Anterior cingulate cortex (tissue), 58 donors: ENCODE measurements around the gene SLC35F3.
A peak's percentile ranks its signal among the peaks of the same experiment; 100 is the strongest.
"Not testable (repeated sequence)": the region's sequence is repeated elsewhere in the genome, so short reads cannot be mapped to it uniquely, and the experiment has no call there.

ENCODE experiments used
- DNase-seq, 58 donors: peaks; one replicate each; lab custom pipeline; 2025; lab: John Stamatoyannopoulos, UW

SLC35F3 gene

DNA sequence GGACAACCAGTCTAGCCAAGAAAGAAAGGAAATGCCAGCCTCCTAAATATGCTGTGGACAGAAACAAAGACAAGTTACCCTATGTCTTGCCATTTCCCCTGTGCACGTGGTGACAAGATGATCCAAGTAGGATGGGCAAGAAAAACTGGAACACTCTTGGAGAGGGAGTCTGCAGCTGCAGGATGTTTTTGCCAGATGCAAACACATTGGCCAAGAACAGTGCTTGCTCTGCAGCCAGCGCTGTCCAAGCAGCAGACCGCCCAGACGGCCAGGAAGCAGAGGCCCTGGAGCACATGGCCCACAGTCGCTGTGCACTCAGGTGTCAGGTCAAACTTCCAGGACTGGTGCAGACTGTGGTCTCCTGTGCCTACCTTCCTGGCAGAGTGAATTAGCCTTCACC lies 189.3 kb downstream of the SLC35F3 start:
- peak in 16 of 58 donors; percentile 6 to 34 (median 14) for DNase-seq

DNA sequence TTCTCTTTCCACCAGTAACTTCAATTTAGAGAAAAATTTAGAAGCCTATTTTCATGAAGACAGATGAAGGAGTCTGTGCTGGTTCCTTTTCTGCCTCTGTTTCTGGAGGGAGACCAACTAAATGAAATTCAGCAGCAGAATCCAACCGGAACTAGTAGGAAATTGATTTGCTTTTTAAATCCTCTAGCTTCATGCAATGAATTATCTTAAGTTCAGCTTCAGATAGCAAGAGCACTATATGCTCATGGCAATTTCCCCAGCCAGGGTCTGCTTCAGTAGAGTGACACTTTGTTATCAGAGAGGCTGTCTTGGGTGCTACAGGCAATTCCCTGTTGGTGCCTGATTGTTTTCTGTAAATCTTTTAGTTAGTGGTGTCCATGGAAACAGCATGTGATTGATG lies 189.7 kb downstream of the SLC35F3 start:
- DNase-seq, result no peak

DNA sequence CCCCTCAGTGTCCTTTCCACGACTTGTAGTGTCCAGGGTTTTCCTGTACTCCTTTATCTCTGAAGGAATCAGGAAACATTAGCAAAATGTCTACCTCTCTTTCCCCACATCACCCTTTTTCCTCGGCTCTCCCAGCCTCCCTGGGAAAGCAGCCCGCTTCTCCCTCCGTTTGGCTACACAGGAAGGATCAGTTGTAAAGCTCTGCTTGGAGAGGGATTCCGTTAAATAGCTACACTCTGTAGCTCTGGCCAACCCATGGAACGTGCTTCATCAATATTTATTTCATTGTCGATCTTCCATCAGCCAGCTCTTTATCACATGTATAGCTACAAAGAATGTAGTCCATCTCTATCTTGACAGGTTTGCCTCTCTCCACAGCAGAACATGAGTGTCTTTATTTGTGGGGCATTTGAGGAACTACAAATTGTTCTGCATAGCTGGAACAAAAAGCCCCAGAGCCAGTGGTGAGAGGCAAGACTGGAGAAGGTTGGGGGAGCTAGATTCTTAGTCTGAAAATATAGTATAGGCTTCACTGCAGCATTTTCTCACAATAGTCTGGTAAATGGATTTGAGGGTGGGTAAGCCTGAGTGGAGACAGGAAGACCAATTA lies 191.8 kb downstream of the SLC35F3 start:
- no peak for DNase-seq

DNA sequence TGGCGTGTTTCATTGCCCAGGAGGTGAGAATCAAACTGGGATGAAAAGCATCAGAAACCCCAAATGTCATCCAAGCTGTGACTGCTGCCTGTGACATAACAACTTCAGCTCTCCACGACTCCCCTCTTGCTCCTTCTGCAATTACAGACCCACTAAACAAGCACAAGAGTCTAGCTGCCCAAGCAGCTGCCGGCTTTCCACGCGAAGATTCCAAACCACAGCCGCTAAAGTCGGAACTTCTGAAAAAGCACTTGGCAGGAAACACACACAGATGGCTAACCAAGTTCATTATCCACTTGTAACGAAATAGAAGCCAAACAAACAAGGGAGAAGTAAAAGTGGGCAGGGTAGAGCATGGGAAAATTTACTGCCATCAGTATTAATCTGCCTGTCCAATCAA lies 198.1 kb downstream of the SLC35F3 start:
- DNase-seq, result peak in 18 of 58 donors; percentile 2 to 44 (median 24)

DNA sequence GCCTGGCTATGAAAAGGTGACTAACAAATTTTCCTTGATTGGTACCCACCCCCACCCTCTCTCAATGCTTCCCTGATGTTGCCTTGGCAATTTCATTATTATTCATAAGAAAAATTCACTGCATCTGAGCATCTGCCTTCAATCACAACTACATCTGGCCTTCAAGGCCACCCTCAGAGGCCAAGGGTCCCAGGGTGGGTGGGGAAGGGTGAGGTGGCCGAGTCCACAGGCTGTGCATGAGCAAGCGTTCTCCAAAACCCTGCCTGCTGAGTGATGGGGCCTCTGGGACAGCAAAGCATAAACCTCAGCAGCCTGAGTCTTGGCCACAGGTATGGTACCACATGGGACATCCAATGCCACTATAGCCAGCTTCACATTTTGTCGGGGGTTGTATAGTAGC lies 198.7 kb downstream of the SLC35F3 start:
- DNase-seq, result no peak

DNA sequence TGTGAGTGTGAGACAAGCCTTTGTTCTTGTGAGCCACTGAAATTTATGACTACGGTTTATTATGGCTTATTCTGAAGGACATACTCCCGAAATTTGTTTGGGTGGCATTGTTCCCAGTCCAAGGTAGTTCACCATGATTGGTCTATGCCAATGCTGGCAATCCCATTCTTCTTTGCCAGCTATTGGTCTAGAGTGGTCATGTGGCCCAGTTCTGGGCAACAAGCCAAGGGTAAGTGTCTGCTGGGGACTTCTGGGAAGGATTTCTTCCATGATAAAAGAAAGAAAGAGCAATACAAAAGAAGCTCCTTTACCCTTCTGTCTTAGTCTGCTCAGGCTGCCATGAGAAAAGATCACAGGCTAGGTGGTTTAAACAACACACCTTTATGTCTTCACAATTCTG lies 201.6 kb downstream of the SLC35F3 start:
- DNase-seq, result no peak

DNA sequence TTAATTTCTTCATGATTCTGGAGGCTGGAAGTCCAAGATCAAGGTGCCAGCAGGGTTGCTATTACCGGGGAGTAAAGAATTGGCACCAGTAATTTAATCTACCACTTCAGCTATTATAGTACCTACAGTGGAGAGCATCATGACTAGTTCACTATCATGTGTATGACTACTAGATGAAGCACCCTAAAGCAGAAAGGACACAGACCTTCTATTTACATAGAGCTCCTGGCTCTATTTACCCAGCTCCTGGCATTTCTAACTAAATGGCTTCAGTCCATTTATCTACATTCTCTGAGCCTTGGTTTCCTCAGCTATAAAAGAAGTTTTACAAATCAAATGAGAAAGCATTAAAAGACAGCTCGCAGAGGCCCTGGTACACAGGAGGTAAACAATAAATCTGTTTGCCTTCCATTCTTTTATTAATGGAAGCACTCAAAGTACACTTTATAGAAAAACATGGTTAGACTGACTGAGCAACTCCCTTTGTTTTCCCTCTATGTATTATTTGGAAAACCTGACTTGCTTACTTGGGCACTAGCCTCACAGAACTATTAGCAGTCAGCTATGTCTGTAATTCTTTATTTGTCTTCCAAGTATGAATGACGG lies 203.0 kb downstream of the SLC35F3 start:
- no peak for DNase-seq

DNA sequence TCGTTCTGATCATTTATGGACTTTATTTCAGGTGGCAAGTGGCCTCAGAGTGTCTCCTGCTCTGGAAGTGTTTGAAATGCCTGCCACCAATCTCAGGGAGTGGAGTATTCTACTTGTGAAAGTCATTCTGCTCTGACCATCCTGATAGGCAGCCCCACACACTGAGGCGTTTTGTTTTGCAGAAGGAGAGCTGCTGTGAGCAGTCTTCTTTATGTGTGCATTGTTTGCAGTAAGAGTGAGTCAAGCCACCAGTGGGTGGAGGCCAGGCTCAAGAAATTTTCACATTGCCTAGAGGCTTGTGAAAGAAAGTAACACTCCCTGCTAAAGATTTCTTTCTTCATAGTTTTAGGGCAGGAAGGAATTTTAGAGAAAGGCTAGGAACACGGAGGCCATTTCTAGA lies 204.4 kb downstream of the SLC35F3 start:
- DNase-seq, result peak in 1 of 58 donors; percentile 2

DNA sequence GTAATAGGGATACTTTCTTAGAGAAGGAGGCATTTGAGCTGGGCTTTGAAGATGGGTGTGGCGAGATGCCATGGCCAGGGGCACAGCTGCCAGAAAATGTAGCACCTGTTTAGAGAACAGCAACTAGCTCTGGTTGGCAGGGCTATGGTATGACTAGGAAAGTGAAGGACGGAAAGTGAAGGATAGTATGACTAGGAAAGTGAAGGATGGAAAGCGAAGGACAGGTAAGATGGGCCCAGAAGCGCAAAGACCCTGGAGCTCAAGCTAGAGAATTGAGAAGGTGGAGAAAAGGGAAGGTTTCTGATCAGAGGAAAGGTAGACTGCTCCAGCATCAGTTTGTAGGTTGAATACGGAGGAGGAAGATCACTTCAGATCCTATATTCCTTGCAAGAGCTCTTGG lies 205.4 kb downstream of the SLC35F3 start:
- no peak for DNase-seq

DNA sequence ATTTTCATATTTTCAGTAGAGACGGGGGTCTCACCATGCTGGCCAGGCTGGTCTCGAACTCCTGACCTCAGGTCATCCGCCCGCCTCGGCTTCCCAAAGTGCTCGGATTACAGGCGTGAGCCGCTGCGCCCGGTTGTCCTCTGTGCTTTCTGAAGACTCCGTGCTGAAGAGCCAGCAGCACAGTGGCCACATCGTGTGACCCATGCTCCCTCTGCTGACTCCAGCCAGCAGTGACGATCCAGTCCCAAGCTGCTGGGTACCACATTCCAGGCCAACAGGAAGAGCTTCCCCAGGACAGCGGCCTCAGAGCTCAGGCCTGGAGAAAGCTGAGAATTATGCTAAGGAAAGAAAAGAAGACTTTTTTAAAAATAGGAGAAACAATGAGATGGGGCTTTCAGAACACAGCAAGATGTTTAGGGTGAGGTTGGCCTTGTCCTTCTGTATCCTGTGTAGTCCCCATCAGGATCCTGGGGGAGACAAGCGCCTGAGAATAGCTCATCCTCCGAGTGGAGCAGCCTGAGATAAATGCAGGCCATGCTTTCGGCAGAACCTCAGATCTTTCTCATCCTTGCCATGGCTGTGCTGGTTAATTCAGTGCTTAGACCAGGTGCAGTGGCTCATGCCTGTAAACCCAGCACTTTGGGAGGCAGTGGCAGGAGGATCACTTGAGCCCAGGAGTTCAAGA lies 207.1 kb downstream of the SLC35F3 start:
- DNase-seq, result peak in 12 of 58 donors; percentile 4 to 39 (median 13)

DNA sequence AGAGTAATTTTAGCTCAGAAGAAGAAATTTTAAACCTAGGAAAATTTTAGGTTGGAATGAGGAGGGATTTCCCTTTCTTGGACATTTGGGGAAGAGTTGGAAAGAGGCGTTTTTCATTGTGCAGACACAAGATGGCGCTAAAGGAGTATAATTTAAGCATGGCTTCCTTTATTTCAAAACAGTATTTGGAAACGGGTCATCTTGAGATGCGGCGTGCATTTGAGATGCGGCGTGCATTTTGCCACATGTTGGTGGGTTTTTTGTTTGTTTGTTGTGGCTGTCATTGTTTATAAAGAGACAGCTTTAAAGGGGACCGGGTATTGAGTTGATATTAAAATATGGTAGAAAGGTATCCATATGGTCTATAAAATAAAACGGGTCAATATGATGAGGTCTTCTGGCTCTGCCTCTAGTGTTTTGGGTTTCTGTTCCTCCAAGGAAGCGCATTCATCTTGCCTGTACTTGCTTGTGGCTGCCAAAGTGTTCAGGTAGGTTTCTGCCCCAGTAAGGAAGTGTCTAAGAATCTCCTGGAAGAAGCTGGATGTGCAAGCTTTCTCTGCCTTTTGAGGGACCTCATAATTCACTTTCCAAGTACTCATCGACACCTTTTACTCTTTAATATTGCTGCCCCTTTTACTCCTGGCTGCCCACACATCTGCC lies 210.3 kb downstream of the SLC35F3 start:
- DNase-seq, result peak in 14 of 58 donors; percentile 1 to 52 (median 14)

DNA sequence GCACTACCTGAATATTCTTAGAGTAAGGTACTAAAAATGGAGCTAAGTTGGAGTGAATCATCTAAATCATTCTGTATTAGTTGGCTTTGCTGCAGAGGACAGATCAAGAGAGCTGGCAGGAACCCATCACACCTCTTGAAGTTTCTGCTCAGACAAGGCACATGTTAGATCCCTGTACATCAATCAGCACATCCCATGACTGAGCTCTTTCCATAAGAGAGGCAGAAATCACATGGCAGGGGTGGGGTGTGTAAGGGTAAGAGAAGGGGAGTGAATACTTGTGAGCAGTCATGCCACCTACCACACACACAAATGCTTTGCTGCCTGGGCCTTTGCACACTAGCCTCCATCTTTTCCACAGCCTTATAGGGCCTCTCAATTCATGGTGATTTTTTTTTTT lies 214.4 kb downstream of the SLC35F3 start:
- DNase-seq, result no peak

DNA sequence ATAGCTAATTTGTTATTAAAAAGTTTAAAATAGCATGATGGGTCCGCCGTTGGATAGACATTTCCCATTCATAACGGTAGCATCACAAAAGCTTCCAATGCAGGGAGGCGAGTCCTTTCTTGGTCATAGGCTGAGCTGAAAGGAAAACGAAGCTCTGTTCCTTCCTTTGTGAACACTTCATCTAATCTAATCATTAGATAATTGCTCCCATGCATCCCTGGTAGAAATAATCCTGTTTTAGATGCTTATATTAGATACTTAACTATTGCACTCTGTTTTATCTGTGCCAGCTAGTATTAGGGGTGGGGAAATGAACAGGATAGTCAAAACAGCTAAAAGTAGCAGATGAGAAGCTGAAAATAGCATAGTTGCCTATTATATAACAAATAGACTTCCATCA lies 215.0 kb downstream of the SLC35F3 start:
- no peak for DNase-seq

DNA sequence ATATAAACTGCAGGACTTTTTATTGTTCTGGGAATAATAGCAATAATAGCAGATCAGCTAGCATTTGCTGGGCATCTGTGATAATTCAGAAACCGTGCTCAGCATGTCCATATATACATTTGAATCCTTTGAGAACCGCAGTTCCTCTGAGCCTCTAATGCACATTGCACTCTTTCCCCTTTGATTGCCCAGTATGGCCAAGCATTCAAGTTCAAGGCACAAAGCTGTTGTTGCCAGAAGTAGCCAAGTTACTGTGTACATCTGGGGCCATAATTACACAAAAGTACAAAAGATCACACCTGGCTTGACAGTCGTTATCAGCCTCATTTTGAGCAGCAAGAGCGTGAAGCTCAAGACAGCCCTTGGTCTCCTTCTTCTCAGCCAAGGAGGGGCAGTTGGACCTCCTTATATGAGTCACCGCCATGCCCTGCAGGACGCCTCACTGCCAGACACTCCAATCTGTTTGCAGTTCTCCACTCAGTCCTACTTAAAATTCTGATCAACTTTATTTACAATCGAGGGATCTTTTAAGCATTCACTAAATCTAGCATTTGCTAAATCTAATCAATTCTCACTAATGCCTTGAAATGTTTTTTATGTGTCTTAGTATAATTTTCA lies 216.0 kb downstream of the SLC35F3 start:
- DNase-seq, result no peak

DNA sequence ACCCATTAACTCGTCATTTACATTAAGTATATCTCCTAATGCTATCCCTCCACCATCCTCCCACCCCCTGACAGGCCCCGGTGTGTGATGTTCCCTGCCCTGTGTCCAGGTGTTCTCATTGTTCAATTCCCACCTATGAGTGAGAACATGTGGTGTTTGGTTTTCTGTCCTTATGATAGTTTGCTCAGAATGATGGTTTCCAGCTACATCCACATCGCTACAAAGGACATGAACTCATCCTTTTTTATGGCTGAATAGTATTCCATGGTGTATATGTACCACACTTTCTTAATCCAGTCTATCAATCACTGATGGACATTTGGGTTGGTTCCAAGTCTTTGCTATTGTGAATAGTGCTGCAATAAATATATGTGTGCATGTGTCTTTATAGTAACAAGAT lies 217.2 kb downstream of the SLC35F3 start:
- DNase-seq, result not testable (repeated sequence)

DNA sequence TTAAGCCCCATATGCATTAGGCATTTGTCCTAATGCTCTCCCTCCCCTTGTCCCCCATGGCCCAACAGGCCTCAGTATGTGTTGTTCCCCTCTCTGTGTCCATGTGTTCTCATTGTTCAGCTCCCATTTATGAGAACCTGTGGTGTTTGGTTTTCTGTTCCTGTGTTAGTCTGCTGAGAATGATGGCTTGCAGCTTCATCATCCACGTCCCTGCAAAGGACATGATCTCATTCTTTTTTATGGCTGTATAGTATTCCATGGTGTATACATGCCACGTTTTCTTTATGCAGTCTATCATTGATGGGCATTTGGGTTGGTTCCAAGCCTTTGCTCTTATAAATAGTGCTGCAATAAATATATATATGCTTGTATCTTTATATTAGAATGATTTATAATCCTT lies 218.1 kb downstream of the SLC35F3 start:
- DNase-seq, result not testable (repeated sequence)

DNA sequence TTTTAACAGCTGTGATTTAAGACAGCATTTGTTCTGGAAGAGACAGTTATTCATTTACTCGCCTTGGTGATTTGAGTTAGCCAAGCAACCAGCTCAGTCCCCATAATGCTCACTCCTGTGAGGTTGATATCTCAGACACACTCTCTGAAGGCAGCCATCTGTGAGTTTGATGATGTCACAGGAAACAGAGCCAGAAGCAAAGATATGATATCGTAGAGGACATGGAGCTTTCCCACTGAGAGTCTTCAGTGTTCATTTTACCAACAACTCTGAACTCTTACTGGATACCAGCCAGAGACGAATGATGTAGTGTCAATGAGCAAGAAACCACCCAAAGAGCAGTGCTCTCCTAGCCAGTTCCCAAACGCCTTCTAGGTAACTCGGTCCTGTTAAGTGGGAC lies 219.4 kb downstream of the SLC35F3 start:
- DNase-seq, result no peak

DNA sequence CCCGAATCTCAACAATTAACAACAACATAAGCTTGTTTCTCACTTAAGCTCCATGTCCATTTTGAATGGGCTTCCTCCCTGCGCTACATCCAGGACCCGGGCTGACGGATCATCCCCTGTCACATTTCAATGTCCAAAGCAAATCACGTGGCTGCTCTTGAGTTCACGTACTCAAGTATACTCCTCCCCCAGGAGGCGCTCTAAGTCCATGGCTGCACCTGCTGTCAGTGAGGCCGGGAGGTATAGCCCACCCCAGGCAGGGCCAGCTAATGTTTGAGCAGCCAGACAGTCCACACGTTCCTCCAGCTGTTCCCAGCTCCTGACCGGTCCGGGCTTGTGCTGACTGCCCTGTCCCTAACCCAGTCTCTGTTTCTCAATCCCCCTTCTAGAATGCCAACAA lies 220.8 kb downstream of the SLC35F3 start:
- DNase-seq, result peak in 1 of 58 donors; percentile 3

DNA sequence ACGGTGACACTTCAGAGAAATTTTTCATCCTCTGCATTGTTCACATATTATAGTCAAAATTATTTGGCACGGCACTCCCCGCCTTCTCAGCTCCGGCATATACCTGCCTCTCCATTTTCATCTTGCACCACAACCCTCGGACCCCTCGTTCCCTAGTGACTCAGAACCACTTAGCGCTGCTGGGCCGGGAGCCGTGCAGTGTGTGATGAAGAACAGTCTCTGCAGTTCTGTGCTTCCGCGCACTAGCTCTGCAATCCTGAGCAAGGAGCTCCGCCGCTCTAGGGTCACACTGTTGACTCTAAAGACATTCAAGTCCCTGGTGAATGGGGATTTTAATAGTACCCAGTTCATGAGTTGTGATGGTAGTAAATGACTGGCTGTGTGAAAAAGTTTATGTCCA lies 221.2 kb downstream of the SLC35F3 start:
- DNase-seq, result no peak

DNA sequence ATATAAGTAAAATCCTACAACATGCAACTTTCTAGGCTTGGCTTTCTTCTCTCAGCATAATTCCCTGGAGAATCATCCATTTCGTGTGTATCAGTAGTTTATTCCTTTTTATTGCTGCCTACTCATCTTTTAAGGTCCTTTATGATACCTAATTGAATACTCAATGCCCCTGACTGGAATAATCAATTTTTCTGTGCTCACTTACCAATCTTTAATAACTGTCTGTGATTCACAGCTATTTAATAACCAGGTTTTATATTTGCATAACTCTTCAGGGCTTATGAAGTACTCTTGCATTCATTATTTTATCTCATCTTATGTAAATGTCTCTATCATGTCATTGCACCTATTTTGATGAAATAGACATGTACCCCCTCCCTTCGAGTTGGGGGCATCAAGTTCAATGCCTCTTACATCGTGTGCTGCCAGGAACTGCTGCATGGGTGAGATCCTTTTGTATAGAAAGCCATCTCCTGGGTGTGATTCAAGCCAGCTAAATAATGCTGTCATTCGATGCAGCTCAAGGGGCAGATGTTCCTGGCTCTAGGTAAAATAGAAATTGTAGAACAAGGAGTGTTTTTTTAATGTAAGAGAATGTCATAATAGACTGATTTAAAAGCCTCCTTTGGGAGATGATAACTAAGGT lies 222.7 kb downstream of the SLC35F3 start:
- no peak for DNase-seq

DNA sequence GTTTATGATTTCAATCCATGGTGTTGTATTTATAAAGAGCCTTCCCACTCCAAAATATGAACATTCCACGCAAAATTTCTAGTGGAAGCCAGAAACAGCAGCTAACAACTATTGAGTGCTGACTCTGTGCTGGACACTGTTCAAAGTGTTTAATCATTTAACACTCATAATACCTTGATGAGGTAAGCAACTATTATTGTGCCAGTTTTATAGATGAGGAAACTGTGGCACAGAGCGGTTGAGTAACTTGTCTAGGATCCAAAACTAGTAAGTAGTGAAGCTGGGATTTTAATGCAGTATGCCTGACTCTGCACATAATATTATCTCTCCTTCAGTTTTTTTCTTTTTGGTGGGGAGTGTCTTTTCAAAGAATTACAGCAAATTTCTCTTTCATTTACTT lies 228.3 kb downstream of the SLC35F3 start:
- no peak for DNase-seq
